Pulmonary artery endothelial cell (primary cell): Measurements from ENCODE around the gene TMIGD3. TPM values are rescaled to one million over a fixed set of nuclear protein-coding genes. Genes with fewer than 3 reads are reported as not detected.

Experiments used
- DNase-seq: peaks from one replicate; pipeline ENCODE4 v3.0.0-alpha.2; 2011; ENCODE audit warnings: low read depth, low spot score
- total RNA-seq: library from RNA; depleted of rRNA; stranded (reverse); fragments of >200 nt; gene quantifications from 2 replicates; pipeline ENCODE4 v1.2.3, GENCODE V29; 2014

The TMIGD3 gene
- total RNA-seq, 1 donor from 2014 or later: not detected

DNA sequence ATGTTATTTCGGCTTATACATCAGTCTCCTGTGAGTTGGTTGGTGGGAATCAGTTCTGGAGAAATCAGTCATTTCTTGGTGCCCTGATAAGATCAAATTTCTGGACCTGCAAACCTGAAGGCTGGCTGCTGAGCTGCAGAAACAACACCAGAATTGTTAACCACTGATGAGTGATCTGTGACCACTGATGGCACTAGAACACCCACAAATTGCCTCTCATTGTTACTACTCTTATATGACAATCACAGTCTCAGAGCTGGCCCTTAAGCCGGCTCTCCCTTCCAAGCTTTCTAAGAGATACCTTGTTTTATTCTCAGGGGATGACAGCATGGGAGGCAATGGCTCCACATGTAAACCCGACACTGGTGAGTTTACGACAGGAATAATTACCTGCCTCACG is 27.7 kb downstream of the TMIGD3 start:
- DNase-seq: no peak

DNA sequence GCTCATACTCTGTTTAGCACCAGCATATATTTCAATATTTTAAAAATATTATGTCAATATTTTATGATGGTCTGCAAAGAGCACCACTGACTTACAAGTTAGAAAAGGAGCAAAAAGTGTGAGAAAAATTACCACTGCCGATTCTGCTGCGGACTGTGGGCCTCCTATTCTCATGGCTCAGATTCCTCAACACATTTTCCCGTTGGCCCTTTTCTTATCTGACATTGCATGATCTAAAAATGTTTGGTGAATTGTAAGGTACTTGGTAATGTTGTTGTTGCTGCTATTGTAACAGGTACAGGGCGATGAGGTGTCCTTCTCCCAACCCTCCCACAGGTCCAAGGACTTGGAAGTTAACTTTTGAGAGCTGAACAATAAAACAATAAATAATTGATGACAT is 28.9 kb downstream of the TMIGD3 start:
- no peak for DNase-seq

GRCh38 chr1:111474106-111474505 is 29.3 kb downstream of the TMIGD3 start:
- DNase-seq: no peak

DNA sequence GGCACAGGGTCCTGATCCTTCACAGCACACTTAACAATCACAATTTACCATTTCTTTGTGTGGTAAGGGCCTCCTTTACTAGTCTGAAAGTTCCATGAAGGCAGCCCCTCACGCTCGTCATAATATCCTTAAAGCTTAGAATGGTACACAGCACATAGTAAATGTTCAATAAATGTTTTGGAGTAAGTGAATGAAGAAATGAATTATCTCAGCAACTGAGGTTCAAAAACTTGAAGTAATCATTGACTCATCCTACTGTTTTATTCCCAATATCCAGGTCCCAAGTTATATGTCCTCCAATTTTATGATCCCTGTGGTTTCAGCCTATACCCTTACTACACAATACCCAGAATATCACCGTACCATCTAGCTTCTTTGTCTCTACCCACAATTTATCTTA is 31.9 kb downstream of the TMIGD3 start:
- DNase-seq: no peak

- no peak for DNase-seq
Observed at GRCh38 chr1:111471012-111471411, 32.4 kb downstream of the TMIGD3 start.

- DNase-seq: no peak
Observed at GRCh38 chr1:111470596-111470995, 32.8 kb downstream of the TMIGD3 start.

DNA sequence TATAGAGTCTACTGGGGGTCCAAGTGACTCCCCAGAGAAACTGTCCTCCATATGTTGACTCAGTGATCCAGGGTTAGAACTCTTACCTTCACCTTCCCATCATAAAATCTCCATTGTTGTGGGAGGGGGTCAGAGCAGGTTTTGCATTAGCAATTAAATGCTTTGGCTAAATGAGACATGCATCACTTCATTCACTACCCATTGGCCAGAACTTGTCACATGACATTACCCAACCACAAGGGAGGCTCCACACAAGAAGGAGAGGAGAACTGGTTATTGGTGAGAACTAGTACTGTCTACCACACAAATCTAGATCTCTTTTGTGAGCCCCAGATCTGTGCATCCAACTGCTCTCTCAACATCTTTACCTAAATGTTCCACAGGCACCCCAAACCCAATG is 33.9 kb downstream of the TMIGD3 start:
- no peak for DNase-seq

- DNase-seq: no peak
Observed at GRCh38 chr1:111468717-111469100, 34.7 kb downstream of the TMIGD3 start.

DNA sequence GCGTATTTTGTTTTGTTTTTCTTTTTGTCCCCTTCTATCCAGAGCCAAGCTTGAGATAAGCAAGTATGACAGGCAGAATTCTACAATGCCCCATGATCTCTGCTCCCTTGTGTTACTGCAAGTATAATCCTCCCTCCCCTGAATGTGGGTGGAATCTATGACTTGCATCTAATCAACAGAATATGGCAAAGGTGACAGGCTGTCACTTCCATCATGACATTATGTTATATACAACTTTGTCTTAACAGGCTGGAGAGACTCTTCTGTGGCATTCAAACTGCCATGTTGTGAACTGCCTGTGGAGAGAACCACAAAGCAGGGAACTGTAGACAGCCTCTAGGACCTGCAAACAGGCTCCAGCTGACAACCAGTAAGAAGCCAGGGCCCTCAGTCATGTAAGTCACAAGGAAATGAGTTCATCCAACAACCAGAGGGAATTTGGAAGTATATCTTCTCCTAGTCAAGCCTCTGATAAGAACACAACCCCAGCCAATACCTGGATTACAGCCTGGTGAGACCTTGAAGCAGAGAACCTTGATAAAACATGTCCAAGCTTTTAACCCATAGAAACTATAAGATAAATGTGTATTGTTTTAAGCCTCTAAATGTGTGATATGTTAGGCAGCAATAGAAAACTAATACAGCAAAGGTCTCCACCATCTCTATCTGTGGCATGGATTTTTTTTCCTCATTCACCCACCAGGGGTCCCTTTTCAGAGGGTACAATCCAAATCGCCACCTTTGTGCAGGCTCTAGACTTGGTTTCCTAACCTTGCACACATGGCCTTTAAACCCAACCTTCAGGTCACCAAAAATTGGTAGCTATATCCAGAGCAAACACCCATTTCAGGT is 35.3 kb downstream of the TMIGD3 start:
- DNase-seq: no peak

- DNase-seq: no peak
Observed at GRCh38 chr1:111466480-111466879, 37.0 kb downstream of the TMIGD3 start.

GRCh38 chr1:111465754-111466153 is 37.7 kb downstream of the TMIGD3 start:
- DNase-seq: no peak

DNA sequence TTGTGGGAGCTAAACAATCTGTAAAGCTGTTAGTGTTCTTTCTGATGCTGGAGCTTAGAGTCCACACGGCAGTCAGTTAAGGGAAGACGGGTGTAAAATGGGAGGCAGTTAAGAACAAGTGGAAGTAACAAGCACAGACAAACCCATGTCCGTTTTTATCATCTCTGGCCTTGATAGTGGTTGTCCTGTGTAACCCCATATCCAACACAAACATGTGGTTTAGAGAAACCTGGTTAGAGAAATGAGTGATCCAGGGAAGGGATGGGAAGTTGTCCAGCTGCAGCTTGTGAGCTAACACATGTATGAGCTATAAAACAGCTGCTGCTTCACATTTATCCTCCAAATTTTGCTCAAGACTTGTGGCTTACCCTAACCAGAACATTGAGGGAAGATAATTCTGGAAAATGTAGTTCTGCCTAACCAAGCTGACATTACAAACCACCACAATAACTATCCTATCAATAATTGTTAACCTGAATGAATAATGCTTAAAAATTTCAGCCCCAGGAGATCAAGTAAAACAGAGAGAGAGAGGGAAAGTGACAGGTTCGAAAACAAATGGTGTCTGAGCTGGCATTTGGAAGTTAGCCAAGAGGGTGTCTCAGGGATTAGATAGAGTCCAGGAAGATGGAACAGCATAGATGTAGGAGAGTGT is 40.3 kb downstream of the TMIGD3 start:
- DNase-seq: no peak

DNA sequence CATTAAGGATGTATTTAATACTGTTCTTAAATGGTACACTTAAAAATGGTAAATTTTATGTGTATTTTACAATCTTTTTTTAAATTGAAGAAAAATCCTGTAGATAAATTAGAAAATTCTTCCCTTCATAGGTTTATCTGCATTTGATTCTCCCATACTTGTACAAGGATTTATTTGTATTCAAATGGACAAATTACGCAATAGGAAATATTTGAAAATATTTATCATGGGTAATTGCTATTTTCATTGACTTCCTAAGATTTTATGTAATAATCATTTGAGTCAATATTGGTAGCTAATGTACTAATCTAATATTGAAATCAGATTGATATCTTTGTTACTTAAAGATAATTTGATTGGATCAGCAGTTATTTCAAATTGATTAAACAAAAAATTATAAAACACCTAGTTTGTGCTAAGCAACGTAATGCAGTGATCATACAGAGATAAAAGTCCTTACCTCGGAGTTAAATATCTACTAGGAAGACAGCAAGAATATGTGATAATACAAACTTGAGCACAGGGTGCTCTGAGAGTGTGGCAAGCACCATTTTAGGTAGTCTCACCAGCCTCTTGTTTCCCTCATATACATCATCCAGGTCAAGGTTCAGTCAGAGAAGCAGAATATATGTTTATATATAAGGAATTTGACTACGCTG is 40.9 kb downstream of the TMIGD3 start:
- DNase-seq: no peak

DNA sequence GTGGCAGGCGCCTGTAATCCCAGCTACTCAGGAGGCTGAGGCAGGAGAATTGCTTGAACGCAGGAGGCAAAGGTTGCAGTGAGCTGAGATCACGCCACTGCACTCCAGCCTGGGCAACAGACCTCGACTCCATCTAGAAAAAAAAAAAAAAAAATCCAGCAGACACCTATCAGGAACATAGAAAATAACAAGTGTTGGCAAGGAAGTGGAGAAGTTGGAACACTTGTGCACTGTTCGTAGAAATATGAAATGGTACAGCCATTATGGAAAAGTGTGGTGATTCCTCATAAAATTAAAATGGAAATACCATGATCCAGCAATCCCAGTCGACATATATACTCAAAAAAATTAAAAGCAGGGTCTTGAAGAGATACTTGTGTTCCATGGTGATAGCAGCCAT is 41.7 kb downstream of the TMIGD3 start:
- DNase-seq: no peak

- no peak for DNase-seq
Observed at GRCh38 chr1:111455642-111456031, 47.8 kb downstream of the TMIGD3 start.

DNA sequence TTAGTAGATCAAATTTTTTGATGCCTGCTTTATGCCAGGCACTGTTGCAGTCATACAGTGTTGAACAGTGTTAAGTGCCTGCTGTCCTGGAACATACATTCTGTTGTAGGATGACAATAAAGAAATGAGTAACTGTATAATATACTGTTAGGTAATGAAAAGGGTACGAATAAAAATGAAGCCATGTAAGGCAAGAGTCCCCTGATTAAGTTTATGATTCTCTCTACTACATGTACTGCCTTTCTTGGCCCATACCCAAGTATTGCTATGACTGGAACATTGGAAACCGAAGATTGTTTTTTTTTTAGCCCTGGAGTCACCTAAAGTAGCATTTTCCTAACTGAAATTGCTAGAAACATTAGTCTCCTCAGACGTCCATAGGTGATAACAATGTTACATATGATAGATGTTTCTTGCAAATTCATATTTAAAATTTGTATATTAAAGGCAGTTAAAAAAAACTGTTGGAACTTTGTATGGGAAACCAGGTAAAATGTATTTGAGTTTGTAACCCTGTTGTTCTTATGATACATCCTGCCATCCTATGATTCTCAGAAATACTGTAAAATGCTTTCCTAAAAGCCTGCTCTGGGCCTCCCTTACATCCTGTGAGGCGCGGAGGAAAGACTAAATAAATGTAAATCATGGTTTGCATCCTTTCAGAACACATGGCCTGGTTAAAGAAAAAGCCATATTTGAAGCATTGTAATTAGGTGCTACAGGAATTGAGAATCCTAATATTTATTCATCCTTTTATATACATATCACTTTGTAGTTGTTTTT is 48.4 kb downstream of the TMIGD3 start:
- no peak for DNase-seq

DNA sequence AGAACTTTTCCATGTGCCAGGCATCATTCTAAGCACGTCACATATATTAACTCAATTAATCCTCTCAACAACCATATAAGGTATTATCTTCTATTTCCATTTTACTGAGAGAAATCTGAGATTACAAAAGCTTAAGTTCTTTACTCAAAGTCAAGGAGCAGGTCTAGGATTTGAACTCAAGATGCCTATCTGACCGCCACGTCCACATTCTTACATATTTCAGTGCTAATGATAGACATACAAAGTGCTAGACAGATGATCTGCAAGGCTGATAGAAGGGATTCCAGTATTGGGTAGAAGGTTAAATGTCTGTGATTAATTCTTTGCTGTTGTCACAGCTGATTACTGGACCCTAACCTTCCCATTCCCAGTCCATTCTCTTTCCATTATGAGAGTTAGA is 49.7 kb downstream of the TMIGD3 start:
- DNase-seq: no peak

DNA sequence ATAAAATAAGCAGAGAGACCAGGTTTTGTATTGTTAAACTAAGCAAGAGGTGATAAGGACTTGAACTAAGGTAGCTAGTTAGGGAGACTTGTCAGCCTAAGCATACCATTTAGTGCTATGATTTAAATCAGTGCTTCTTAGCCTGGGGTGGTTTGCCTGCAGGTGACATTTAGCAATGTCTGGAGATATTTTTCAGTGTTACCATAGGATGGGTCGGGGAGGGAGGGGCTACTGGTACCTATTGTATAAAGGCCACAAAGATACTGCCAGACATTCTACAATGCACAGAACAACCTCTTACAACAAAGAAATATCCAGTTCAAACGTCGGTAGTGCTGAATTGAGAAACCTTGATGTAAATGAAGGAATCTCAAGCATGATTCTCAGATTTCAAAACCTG is 50.9 kb downstream of the TMIGD3 start:
- no peak for DNase-seq

GRCh38 chr1:111450185-111450584 is 53.2 kb downstream of the TMIGD3 start:
- no peak for DNase-seq

- no peak for DNase-seq
Observed at GRCh38 chr1:111449703-111450017, 53.8 kb downstream of the TMIGD3 start.

DNA sequence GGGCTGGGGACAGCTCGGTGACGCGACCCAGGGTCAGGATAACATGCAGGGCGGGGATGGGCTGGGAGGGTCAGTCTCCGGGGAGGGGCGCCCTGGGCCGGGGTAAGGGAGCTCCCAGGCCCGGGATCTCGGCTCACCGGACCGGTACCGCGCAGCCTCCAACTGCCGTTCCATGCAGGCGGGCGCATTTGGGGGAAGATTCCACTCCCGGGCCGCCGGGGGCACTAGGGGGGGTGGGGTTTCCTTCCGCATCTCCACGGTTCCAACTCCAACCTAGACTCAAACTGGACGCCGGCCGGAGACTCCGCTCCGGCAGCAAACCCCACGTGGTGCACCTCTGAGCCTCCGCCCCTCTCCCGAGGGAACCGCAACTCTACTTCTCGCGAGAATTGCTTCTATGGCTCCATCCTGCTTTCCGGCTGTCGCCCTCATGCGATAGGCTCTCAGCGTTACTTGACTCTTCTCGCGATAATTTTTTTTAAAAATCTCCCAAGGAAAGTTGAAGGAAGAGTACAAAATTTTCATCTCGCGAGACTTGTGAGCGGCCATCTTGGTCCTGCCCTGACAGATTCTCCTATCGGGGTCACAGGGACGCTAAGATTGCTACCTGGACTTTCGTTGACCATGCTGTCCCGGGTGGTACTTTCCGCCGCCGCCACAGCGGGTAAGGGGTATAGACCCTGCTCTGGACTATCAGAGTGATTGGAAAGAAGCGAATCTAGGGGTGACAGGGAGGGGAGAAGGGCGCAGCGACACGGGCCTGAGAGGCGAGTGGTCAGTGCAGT is 54.3 kb downstream of the TMIGD3 start, which contains the start of the genes ATP5PB and WDR77:
ATP5PB (plus strand) TSS at position 547 of the 785 bp plus-strand sequence; CDS start at position 625, 78 bp downstream.
WDR77 (minus strand) TSS at position 339 of the 785 bp plus-strand sequence; CDS start at position 252, 87 bp downstream.
- DNase-seq: peak; percentile 94
